Hematopoietic multipotent progenitor cell treated with erythropoietin and hydrocortisone succinate and interleukin-3 and kit ligand, for 17 days (in vitro differentiated cells): Measurements from ENCODE around the gene DNAJB6.

ENCODE experiments used
- DNase-seq: peaks from one replicate; pipeline ENCODE4 v3.0.0-alpha.2; 2015; ENCODE audit warnings: low spot score

Gene DNAJB6

DNA sequence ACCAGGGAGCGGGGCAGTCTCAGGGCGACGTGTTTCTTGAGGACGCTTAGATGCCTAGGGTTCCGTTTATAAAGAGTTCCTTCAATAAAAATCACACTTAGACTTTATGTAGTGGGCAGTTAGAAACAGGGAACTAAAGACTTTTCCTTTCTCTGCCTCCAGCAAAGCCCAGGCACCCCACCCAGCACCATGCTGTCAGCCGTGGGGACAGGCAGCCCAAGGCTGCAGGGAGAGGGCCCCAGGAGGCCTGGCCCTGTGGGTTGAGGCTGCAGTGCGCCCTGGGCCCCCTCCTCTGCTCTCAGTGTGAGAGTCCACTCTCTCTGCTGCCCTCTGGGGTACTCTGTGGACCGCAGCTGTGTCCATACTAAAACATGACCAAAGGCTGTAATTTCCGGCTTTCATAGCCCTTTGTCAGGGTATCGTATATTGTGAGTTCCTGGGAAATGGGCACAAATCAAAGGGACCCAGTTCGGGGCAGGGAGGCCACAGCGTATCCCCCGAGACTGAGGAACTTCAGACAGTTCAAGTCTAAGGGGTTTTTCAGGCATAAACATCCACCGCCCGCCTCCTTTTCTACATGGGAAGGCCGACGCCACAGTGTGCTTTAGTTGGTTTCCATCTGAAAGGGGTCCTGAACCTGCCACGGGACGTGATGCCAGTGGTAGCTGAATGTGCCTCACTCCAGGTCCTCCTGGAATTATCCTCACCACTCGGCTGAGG lies 59.7 kb downstream of the DNAJB6 start:
- no peak for DNase-seq

DNA sequence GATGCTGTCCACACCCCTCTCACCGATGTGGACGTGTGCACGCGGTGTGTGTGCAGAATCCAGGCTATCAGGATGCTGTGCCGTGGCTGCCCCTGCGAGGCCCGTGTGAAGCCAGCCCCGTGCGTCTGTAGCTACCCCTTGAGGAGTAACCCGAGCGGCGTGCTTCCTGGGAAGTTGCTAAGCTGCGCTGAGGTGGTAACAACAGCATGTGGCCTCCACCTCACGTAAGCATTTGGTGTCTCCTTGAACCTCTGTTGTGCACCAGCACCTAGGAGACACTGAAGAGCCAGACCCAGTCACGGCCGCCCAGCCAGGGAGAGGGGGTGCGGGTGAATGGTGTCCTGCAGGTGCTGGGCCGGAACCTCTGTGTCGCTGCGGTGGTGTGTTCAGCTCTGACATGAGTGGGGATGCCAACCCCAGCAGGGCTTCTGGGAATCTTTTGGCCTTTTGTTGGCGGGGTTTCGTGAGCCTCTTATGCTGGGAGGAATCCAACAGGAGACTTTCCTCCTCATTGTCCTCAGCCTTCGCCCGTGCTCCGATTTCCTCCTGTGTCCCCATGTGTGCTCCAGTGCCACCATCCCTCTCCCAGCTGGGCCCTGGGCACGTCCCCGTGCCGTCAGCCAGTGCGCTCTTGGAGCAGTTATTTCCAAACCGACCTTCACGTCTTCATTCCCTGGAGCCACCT lies 60.4 kb downstream of the DNAJB6 start:
- no peak for DNase-seq

DNA sequence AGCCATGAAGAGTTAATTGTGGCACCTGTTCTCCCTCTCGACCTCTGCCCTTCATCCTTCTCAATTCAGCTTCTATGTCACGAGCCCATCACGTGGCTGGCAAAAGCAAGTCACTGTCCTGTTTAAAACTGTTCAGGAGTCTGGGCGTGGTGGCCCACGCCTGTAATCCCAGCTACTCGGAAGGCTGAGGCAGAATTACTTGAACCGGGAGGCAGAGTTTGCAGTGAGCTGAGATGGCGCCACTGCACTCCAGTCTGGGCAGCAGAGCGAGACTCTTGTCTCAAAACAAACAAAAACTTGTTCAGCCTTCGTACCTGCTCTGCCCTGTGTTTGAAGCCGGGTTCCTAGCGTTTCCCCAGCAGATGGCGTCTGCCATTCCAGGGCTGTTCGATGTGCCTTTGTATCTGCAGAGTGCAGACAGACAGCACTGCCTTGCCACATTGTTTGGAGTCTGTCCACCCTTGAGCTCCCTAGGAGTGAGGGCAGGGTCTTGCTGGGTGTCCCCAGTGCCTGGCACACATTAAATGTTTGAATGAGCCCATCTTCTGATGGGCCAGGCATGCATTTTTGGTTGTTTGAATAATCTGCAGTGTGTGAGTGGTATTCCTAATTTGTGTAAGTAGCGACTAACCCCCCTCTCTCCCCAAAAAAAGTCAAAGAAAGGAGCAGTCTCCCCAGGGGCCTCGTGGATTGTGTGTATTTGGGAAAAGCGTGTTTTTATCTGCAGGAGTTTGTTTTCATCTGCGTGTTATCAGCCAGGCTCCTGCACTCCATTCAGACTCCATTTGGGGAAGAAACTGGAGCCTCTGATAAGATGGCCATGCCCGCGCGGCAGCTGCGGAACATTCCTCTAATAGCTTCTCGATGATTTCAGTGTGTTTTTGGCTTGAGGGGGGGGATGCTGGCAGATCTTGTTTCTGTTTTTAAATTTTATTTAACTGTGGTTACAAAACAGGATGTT lies 61.2 kb downstream of the DNAJB6 start:
- DNase-seq = peak; percentile 67

DNA sequence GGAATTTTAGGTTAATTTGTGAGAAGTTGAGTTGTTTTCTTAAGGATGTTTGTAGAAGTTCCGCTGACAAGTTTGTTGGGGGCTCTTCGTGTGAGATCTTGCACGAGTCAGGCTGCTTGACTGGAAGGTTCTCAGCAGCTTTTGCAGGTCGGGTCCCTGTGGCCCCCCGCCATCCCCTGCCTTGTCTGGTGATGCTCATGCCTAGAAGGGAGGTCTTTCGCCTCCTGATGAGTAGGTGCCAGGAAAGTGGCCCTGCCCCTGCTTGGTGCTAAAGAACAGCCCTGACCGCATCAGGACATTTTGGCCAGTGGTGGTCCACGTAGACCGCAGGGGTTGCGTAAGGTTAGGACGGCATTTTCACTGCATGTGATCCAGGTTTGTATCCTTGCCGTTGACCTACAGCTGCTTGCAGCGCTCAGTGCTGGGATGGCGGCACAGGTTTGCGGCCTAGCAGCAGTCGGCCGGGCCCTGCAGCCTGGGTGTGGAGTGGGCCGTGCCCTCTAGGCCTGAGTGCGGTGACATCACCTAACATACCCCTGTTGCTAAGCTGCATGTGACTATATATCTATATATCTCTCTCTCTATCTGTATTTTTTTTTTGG lies 62.4 kb downstream of the DNAJB6 start:
- DNase-seq = no peak

DNA sequence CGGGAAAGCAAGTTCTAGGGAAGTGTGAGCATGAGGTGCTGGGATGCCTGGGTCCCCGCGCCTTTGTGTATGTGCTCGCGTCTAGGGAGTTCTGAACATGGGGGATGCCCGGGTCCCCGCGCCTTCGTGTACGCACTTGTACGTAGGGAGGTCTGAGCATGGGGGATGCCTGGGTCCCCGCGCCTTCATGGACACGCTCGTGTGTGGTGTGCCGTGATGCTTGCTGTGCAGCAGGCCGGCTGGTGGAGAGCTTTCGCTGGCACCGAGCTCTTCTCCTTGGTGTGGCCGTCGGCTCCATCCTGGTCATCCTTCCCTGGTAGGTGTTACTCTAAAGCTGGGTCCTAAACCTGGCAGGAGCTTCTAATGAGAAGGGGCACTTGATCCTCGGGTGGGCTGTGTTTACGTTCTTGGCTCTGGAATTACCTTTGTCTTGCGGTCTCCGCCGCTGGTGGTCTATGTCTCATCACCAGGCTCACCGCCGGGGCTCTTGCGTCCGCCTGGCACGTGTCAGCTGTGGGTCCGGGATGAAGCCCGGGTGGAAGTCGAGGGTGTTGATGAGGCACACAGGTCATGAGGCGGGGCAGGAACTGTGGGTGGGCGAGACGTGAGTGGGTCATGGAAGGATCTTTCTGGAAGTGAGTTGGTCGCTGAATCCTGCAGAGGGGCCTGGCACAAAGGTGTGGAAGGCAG lies 63.5 kb downstream of the DNAJB6 start:
- DNase-seq = no peak

DNA sequence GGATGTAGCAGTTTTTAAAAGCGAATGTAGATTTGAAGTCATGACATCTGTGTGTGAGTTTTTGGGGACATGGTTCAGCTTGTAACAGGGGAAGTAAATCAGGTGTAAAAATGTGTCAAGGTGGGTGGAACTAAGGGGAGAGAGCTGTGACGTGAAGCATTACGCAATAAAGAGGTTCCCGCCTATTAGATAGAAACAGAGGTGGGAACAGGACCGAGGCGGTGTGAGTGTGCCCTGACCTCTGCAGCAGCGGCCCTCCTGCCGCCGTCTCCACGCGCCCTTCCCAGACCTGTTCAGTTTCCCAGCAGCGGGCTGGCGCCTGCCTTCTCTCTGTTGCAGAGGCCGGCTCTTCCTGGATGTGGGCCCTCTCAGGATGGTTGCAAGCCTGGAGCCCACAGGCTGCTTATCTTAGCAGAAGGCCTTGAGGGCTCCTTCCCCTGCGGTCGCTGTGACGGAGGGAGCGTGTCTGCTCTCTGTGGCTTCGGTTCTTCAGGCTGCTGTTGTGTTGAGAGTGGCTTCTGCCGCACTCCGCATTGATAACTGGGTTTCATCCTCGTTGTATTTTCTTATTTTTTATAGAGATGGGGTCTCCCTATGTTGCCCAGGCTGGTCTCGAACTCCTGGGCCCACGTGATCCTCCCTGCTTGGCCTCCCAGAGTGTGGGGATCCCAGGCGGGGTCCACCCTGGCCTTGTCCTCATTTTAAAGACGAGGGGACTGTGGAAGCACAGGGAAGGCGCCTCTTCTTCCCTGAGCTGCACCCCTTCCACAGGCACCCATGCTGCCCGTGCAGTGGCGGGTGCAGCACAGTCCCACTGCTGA lies 65.0 kb downstream of the DNAJB6 start:
- peak; percentile 61 for DNase-seq

DNA sequence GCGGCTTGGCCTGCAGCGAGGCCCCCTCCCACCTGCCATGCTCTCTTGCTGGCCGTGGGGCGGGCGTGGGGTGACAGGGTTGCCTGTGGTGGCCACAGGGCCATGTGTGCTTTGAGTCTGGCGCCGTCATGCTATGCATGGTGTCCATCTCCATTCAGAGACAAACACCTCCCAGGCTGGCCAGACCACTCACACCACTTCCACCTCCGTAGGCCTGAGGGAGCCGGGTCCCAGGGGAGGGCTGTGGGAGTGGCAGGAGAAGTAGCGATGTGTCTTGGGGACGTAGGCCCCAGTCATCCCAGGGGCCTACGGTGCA lies 65.5 kb downstream of the DNAJB6 start:
- DNase-seq = no peak

DNA sequence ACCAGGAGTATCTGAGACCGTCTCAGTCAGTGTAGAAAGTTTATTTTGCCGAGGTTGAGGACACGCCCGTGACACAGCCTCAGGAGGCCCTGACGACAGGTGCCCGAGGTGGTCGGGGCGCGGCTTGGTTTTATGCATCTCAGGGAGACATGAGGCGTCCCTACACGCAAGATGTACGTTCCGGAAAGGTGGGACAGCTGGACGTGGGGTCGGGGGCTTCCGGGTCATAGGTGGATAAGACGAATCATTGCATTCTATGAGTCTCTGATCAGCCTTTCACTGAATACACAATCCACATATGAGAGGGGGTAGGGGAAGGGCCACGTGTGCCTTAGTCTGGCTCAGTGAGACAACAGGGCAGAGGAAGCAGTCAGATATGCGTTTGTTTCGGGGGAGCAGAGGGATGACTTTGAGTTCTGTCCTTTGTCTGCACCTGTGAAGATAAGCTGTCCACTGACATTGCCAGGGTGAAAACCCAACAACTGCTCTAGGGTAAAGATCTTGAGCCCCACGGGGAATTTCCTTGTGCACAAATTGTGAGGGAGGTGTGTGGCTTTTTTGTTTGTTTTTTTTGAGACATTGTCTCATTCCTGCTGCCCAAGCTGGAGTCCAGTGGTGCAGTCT lies 66.2 kb downstream of the DNAJB6 start:
- peak; percentile 30 for DNase-seq

DNA sequence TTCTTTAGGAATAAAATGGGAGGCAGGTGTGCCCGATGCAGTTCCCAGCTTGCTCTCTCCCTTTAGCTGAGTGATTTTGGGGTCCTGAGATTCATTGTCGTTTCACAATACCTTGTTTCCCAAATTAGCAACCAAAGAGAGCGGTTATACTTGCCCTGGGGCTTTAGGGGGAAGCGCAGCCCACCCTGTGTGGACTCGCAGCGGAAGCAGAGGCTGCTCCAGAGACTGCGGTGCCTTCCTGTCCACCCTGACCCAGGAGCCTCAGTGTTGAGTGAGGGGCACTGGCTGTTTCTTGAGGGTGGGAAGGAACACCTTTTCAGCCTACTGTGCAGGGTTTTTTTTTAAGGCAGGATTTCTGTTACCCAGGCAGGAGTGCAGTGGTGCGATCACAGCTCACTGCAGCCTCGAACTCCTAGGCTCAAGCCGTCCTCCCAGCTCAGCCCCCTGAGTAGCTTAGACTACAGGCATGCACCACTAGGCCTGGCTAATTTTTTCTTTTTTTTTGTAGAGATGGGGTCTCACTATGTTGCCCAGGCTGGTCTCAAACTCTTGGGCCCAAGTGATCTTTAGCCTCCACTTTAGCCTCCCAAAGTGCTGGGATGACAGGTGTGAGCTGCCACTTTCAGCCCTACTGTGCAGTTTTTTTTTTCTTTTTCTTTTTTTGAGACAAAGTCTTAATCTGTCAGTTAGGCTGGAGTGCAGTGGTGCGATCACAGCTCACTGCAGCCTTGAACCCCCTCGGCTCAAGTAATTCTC lies 67.0 kb downstream of the DNAJB6 start:
- no peak for DNase-seq

DNA sequence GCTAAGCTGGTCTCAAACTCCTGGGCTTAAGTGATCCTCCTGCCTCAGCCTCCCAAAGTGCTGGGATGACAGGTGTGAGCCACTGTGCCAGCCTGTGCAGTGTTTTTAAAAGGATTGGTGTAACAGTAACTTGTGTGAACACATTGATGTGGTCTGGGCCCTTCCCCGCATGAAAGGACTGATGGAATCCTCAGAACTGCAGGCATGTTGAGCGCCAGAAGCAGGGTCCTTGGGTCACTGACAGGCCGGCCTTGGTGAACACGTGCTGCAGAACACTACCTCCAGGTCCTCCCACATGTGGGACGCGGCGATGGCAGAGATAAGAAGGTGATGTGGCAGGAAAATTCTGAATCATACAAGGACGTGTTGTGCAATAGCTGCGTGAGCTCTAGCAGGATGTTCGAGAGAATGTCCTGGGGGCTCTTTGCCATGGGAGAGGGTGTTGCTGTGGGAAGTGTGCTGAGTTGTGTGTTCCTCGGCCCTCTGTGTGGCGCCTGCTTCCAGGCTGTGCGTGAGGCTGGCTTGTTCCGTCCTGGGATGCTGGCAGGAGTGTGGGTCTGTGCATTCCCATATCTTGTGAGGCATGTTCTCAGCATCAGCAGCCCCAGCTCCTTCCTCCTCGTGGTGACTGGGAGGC lies 68.2 kb downstream of the DNAJB6 start:
- peak; percentile 81 for DNase-seq

DNA sequence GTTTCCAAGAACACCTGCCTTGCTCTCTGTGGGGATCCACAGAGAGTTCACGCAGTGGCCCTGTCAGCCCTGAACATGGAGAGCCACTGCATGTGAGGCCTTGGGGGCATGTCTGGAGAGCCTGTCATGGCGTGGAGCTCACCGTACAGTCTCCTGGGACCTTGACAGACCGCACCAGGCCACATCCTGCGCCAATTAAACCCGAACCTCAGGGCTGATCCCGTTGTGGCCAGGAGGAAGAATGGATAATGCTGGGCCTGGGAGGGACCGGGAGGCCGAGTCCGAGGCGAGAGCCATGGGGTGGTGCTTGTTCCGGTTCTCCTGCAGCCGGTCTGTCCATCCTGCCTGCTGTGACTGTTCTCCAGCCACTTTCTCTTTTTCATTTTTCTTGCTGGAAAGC lies 68.7 kb downstream of the DNAJB6 start:
- no peak for DNase-seq

DNA sequence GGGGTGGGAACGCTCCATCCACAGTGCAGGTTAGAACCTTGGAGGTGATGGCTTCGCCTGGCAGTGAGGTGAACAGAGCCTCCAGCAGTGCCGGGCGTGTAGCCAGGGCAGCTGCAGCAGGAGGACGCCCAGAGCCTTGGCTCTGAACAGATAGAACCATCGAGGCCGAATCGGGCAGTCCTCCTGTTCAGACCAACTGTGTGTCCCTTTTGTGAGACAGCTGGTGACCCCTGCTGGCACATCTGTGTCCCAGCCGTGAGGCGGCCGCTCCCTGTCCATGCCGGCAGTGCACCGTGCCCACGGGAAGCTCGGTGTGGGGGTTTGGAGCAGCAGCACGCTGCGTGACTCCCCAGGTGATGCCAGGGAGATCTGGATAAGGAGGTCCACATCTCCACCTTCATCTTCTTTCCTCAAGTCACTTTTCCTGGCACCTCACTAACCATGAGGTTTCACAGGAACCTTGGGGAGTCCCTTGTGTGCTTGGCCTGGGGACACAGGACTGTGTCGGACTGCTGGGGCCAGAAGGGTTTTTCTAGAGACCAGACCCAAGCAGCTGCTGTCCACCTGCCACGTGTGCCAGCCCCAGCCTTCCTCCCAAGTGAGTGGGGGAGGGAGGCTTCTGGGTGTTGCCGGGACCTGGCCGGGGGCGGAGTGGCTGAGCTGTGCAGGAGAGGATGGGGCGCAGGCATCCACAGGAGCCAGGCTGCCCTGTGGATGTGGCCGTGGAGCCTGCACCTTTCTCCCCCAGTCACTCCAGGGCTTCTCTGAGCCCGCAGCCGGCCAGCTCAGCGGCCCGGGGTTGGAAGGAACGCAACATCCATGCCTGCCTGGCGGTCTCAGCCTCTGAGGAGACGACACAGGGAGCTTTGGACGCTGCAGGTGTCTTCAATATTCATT lies 69.4 kb downstream of the DNAJB6 start:
- DNase-seq = peak; percentile 66

DNA sequence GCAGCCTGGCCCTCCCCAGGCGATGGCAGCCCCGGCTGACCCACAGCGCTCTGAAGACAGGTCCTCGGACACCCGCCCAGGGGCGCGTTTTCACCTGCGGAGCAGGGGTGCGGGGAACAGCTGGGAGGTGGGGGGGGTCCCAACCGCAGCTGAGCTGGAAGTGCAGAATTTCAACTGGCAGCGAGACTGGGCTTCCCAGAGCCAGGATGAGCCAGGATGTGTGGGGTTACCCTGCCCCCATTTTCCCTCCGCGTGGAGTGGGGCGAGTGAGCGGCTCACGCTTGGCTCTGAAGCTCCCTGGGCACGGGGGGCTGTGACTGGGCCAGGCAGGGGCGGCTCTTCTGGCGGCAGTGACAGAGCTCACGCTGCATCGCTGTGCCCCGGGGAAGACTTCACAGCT lies 70.2 kb downstream of the DNAJB6 start:
- DNase-seq = no peak

DNA sequence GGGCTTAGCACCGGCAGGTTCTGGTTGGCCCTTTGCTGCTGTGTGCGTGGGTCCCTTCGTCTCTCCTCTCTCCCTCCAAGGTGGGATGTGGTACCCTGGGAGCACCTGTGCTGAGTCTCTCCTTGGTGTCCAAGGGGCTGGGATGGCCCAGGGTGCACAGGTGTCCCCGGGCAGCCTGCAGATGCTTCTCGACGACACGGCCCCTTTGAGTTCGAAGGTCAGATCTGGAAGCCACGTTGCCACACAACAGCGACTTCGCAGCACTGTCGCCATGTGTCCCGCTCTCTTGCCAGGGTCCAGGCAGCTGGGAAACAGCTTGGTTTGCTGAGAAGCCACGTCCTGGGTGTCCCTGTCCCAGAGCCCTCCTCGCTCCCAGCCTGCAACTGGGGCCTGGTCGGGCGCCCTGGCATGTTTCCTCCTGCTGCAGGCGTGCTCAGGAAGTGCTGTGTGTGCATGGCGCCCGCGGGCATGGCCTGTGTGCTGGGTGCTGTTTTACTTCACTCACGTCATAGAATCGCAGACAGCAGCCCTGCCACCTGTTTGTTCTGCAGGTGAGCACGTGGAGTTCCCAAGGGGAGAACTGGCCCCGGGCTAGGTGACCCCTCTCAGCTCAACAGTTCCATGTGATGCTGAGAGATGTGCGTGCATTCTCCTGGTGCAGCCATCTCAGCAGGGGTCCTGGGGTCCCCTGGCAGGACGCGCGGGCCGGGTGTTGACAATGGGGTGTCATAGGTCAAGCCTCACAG lies 70.9 kb downstream of the DNAJB6 start:
- DNase-seq = no peak

DNA sequence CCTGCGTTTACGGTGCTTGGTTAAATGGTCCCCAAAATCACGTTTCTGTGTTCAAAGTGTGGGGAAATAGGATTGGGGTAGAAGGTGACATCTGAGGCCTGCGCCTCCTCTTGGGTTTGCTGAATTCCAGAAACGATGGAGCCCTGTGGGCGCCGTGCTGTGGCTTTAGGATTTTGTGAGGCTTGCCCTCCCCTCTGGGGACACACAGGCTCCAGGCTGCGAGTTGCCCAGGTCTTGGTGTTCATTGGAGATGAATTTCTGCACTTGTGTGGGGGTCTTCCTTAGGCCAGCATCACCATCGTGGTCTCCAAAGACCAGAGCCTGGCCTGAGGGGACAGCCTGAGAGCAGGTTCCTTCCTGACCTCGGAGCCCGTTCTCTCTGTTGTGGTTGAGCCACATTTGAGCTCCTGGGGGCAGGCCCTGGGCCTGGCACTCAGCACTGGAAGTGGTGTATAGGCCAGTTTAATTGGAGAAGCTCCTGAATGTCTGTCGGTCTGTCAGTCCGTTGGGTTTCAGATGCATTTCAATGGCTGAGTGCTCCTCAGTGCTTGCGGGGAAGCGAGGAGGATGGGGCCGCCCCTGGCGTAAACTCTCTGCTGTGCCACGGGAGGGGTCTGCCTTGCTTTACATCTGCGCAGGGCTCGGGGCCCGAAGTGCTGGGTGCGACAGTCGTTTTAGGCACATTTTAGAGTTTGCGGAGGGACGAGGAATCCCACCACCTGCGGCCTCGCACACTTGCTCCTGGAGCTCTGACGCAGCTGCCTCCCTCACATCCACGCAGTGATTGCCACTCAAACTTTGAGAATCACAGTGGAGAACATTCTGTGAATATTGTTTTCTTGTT lies 71.7 kb downstream of the DNAJB6 start:
- no peak for DNase-seq

DNA sequence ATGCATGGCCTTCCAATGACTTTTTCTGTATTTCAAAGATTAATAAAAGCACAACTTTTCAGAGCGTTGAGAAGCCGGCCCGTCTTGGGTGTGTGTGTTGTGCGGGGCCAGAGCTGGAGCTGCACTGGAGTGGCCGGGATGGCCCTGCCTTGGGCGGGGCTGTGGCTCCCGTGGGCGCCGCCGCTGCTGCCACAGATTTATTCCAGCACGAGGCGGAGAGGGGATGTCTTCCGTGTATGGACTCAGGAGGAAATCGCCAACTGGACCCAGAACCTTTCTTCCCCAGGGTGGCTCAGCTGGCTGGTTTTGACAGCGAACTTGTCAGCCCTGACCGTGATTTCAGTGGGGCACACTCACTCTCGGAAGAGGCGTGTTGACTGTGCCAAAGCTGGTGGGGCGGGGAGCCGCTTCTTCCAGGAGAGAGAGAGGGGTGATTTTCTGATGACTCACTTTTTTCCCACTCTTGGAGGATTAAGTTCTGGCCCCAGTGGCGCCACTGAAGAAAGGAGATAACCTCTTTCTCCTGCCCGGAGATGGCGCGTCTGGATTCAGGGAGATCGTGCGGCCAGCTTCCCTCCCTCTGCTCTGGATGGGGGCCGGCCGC lies 72.4 kb downstream of the DNAJB6 start:
- no peak for DNase-seq
